ENCODE measurements around the gene CREB1. TPM values are rescaled to one million over a fixed set of nuclear protein-coding genes. Genes with fewer than 3 reads are reported as not detected.

Gene CREB1
- total RNA-seq (2014; rRNA removed; shearing (Covaris generic)): 25.0 and 63.0 TPM in 2 replicates

DNA sequence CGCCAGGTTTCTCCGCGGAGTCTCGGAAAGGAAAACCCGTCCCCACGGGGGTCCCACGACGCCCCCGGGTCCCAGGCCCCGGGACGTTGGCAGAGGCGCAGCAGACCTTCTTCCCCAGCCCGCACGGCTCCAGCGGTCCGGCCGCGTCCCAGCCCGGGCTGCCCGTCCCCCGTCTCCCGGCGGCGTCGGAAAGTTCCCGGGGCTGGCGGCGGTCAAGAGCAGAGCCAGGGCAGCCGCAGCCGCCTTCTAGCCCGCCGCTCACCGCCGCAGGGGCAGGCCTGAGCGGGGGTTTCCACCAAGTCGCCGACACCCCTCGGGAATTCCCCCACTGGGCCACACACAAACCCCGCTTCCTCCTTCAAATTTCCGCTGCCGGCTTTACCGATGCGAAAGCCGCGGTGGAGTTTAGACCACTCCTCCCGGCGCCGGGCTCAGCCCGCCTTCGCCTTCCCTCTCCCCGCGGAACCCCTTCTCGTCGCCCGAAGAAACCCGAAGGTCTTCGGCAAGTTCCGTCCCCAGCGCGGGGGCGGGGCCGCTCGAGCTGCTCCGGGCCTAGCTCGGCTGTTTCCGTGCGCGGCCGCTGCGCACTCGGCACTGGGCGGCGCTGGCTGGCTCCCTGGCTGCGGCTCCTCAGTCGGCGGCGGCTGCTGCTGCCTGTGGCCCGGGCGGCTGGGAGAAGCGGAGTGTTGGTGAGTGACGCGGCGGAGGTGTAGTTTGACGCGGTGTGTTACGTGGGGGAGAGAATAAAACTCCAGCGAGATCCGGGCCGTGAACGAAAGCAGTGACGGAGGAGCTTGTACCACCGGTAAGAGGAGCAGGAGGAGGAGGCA lies at the start of gene CREB1:
CREB1 (plus strand) TSS at position 633 of the 830 bp plus-strand sequence. CDS start 25,674 bp downstream, outside the sequence.
- peak within 1 kb of the TSS; percentile 99 for H3K27ac ChIP-seq
- H3K4me1 ChIP-seq (replicated peaks): peaks cover 37% of the 10 kb centered on the region
- no peaks in the 10 kb centered on the region for H3K27me3 ChIP-seq (replicated peaks)
- DNase-seq (ENCODE audit: low read depth in 1 of 2, low spot score in 2 of 2): peak; percentile 99 to 100
- H3K9me3 ChIP-seq (replicated peaks): no peaks in the 10 kb centered on the region
- peak within 1 kb of the TSS; percentile 77 for H3K4me3 ChIP-seq
- peaks cover 34% of the 10 kb centered on the region for H3K36me3 ChIP-seq

DNA sequence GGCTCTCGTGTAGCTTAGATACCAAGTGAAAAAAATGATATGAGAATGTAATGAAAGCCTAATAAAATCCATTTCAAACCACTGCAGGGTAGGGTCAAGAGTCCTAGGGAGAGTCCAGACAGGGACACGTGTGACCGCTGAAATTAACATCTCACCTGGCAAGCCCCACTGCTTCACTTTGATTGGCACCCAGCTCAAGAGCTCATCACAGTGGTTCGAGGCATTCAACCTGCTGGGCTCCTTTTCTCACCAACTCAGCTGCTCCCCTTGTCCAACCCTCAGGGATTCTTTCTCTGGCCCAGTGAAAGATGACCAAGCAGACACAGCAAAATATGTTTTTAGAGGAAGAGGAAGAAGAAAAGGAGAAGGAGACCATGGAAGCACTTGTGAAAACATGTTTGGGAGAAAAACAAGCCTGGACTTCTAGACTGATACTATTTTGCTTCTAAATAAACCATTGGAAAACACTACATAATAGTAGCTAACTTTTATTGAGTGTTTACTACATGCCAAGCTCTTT lies 49.2 kb upstream of the CREB1 start:
- Histone ChIP-seq H3K9me3 (replicated peaks) (no peaks in the 10 kb centered on the region), H3K27me3 (replicated peaks) (no peaks in the 10 kb centered on the region), H3K4me3 (no peak overlapping the region), H3K4me1 (replicated peaks) (peaks cover 31% of the 10 kb centered on the region), H3K27ac (no peak overlapping the region), H3K36me3 (no peaks in the 10 kb centered on the region)
- no peak for DNase-seq (ENCODE audit: low read depth in 1 of 2, low spot score in 2 of 2)

DNA sequence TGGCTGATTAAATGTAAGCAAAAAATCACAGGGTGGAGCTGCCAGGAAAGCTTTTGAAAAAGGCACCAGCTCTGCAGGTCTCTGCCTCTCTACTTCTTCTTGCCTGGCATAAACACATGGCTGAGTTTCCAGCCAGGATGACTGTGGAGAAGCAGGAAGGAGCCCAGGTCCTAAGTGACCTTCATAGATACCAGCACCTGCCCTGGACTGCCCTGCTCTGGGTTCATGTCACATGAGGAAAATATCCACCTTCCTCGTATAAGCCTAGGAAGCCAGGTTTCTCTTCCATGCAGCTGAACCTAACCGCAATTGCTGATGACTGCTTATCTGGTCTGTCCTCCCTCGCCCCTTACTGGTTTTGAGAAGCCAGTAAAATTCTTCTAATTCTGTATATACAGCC lies 47.8 kb upstream of the CREB1 start:
- H3K27me3 ChIP-seq (replicated peaks): no peaks in the 10 kb centered on the region
- H3K27ac ChIP-seq: no peak overlapping the region
- H3K9me3 ChIP-seq (replicated peaks): no peaks in the 10 kb centered on the region
- H3K36me3 ChIP-seq: no peaks in the 10 kb centered on the region
- peaks cover 30% of the 10 kb centered on the region for H3K4me1 ChIP-seq (replicated peaks)
- H3K4me3 ChIP-seq: no peak overlapping the region
- DNase-seq (ENCODE audit: low read depth in 1 of 2, low spot score in 2 of 2): no peak

DNA sequence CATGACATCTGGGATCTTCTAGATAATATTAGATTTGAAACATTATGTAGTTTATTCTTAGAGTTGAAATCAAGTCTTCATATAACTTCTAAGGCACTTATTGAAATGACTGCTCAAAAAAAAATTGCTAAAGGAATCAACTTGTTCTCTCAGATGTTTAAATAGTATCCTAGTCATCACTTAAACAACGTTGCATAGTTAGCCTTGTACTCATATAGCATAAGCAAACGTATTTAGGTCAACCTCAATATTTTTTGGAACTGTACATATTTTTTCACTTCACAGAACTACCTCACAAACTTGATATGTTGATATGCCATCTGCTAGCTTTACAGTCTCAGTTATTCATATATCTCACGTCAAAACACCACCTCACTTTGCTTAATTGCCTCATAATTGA lies 47.1 kb upstream of the CREB1 start:
- Histone ChIP-seq H3K9me3 (replicated peaks) (no peaks in the 10 kb centered on the region), H3K27ac (no peak overlapping the region), H3K36me3 (no peaks in the 10 kb centered on the region), H3K4me3 (no peak overlapping the region), H3K27me3 (replicated peaks) (no peaks in the 10 kb centered on the region), H3K4me1 (replicated peaks) (peaks cover 34% of the 10 kb centered on the region)
- DNase-seq (ENCODE audit: low read depth in 1 of 2, low spot score in 2 of 2): no peak

GRCh38 chr2:207483066-207483465 lies 46.7 kb upstream of the CREB1 start:
- no peak overlapping the region for H3K27ac ChIP-seq

DNA sequence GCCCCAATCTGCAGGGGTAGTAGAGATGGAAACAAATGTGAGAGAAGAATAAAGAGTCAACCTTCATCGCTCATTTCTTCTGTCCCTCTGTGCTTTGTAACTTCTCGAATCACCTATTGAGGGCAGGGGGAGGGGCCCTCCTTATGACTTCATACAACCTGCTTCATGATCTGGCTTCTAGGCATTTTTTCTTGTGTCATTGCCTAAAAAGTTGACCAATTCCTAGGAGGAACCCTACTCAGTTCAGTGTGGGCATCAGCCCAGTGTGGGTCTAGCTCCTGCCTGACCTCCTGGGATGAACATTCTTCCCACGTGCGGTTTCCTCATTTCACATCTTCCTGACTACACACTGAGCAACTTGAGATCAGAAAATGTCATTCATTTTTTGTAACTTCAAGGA lies 46.3 kb upstream of the CREB1 start:
- Histone ChIP-seq H3K4me3 (no peak overlapping the region), H3K27ac (no peak overlapping the region), H3K9me3 (replicated peaks) (no peaks in the 10 kb centered on the region), H3K27me3 (replicated peaks) (no peaks in the 10 kb centered on the region), H3K4me1 (replicated peaks) (peaks cover 43% of the 10 kb centered on the region), H3K36me3 (no peaks in the 10 kb centered on the region)
- no peak for DNase-seq (ENCODE audit: low read depth in 1 of 2, low spot score in 2 of 2)

More at GRCh38 chr2:207483066-207483465, 46.7 kb upstream of the CREB1 start:
- H3K9me3 ChIP-seq (replicated peaks): no peaks in the 10 kb centered on the region
- DNase-seq (ENCODE audit: low read depth in 1 of 2, low spot score in 2 of 2): no peak
- no peaks in the 10 kb centered on the region for H3K27me3 ChIP-seq (replicated peaks)
- H3K4me1 ChIP-seq (replicated peaks): peaks cover 39% of the 10 kb centered on the region
- no peaks in the 10 kb centered on the region for H3K36me3 ChIP-seq
- H3K4me3 ChIP-seq: no peak overlapping the region

DNA sequence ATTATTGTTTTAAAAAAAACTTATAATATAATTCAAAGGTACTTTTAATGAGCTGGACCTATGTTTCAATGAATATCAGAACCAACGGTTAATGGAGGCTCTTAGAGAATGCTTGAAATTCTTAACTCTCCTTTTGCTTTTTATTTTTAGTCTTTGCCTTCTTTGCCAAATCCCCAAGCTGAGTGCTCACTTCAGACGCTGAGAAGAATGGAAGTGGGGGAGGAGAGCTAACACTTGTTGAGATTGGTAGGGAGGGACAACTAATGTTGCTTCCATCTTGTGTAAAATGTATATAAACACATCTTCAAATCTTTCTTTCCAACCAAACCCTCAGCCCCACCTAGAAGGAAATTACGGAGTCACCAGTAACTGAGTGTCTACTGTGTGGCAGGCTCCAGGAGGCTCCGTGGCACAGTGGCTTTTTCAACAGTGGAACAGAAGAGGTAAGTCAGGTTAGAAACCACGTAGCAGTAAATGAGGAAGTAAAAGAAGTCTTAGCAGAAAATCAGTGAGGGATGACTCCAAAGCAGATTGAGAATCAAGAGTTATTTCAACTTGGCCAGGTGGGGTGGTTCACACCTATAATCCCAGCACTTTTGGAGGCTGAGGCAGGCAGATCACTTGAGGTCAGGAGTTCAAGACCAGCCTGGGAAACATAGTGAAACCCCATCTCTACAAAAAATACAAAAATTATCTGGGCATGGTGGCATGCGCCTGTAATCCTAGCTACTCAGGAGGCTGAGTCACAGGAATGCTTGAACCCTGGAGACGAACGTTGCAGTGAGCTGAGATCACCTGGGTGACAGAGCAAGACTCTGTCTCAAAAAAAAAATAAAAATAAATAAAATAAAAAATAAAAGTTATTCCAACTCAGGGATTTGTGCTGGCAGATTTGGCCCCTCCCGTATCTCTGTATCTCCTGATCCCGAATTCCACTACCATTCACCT lies 45.0 kb upstream of the CREB1 start:
- Histone ChIP-seq H3K9me3 (replicated peaks) (no peaks in the 10 kb centered on the region), H3K27ac (no peak overlapping the region), H3K4me1 (replicated peaks) (peaks cover 38% of the 10 kb centered on the region), H3K4me3 (no peak overlapping the region), H3K27me3 (replicated peaks) (no peaks in the 10 kb centered on the region), H3K36me3 (no peaks in the 10 kb centered on the region)
- DNase-seq (ENCODE audit: low read depth in 1 of 2, low spot score in 2 of 2): no peak

DNA sequence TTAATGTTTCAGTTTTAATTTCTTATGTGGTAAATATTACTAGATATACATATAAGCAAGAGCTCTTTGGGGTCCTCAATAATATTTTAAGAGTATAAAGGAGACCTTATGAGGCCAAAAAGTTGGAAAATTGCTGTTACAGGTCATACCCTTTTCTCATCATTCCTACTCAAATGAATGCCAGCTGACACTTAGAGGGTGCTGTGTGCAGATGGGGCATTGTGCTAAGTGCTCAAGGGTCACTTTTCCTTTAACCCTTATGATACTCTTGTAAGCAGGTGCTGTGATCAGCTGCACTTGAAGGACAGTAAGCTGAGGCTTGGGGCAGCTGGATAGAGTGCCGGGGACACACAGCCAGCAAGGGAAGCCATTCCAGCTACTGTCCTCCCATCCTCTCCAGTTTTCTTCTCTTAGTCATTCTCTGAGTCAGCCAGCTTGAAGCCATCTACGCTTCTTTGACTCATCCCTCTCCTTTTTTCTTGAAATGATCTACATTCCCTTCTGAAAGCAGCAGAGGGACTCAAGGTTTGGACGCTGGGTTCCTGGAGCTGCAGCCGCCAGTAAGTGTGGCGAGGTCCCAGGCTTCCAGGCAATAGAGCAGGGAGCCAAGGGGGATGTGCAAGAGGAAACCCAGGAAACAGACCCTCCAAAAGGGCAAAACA lies 42.0 kb upstream of the CREB1 start:
- Histone ChIP-seq H3K4me1 (replicated peaks) (peaks cover 31% of the 10 kb centered on the region), H3K4me3 (no peak overlapping the region), H3K9me3 (replicated peaks) (no peaks in the 10 kb centered on the region), H3K27me3 (replicated peaks) (no peaks in the 10 kb centered on the region), H3K27ac (peak overlapping the region; percentile 66), H3K36me3 (no peaks in the 10 kb centered on the region)
- DNase-seq (ENCODE audit: low read depth in 1 of 2, low spot score in 2 of 2): peak; percentile 81 to 90

DNA sequence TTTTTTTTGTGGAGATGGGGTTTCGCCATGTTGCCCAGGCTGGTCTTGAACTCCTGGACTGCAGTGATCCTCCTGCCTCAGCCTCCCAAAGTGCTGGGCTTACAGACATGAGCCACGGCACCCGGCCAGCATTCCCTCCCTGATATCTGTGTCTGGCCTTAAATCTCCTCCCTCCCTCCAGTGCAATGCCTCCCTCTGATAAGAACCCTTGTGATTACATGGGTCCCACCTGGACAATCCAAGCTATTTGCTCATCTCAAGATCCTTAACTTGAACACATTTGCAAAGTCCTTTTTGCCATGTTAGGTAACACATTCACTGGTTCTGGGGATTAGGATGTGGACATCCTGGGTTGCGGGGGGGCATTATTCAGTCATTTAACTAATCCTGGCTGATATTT lies 40.5 kb upstream of the CREB1 start:
- no peak for DNase-seq (ENCODE audit: low read depth in 1 of 2, low spot score in 2 of 2)

DNA sequence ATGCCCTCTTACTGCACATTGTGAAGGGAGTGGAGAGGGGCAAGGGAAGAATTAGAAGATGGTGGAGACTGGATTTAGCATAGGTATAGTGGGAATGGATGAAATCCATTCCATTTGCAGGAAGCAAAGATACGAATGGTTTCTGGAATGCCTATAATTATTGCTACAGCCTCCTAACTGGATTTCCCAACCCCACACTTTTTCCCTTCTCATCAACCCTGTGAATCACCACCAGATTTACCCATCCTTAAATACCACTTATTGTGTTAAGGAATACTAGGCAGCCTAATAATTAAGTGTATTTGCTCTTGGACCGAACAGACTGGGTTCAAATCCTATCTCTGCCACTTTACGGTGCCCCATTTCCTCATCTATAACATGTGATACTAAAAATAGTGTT lies 39.3 kb upstream of the CREB1 start:
- Histone ChIP-seq H3K27ac (no peak overlapping the region), H3K4me1 (replicated peaks) (peaks cover 18% of the 10 kb centered on the region), H3K9me3 (replicated peaks) (no peaks in the 10 kb centered on the region), H3K36me3 (no peaks in the 10 kb centered on the region), H3K4me3 (no peak overlapping the region), H3K27me3 (replicated peaks) (no peaks in the 10 kb centered on the region)
- DNase-seq (ENCODE audit: low read depth in 1 of 2, low spot score in 2 of 2): no peak

More for the DNA sequence above, 40.5 kb upstream of the CREB1 start:
- H3K9me3 ChIP-seq (replicated peaks): no peaks in the 10 kb centered on the region
- no peak overlapping the region for H3K4me3 ChIP-seq
- H3K27ac ChIP-seq: no peak overlapping the region
- no peaks in the 10 kb centered on the region for H3K36me3 ChIP-seq
- H3K27me3 ChIP-seq (replicated peaks): no peaks in the 10 kb centered on the region
- peaks cover 24% of the 10 kb centered on the region for H3K4me1 ChIP-seq (replicated peaks)

DNA sequence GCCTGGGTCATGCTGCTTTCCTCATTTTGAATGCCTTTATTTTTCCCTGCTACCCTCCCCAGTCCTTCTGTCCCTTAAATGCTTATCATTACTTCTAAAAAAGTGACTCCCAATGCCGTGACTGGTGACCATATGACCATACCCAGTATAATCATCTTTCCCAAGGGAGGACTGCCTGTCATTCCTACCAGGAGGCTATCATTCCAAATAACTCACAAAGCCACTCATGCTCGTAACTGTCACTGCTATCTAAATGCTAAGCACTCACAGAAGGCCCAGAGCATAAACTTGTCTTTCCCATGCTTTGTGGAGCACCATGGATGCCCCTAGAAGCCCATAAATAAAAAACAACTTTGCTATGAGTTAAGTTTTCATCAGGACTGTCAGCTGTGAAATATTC lies 38.7 kb upstream of the CREB1 start:
- no peak overlapping the region for H3K4me3 ChIP-seq
- H3K27me3 ChIP-seq (replicated peaks): no peaks in the 10 kb centered on the region
- DNase-seq (ENCODE audit: low read depth in 1 of 2, low spot score in 2 of 2): no peak
- H3K4me1 ChIP-seq (replicated peaks): peaks cover 18% of the 10 kb centered on the region
- H3K9me3 ChIP-seq (replicated peaks): no peaks in the 10 kb centered on the region
- no peaks in the 10 kb centered on the region for H3K36me3 ChIP-seq
- no peak overlapping the region for H3K27ac ChIP-seq

- no peaks in the 10 kb centered on the region for H3K27me3 ChIP-seq (replicated peaks)
- no peak overlapping the region for H3K4me3 ChIP-seq
- H3K4me1 ChIP-seq (replicated peaks): peaks cover 18% of the 10 kb centered on the region
- no peak for DNase-seq (ENCODE audit: low read depth in 1 of 2, low spot score in 2 of 2)
- no peak overlapping the region for H3K27ac ChIP-seq
- no peaks in the 10 kb centered on the region for H3K36me3 ChIP-seq
- H3K9me3 ChIP-seq (replicated peaks): no peaks in the 10 kb centered on the region
Measured at GRCh38 chr2:207491956-207492355, 37.8 kb upstream of the CREB1 start.

- H3K4me1 ChIP-seq (replicated peaks): peaks cover 15% of the 10 kb centered on the region
- no peak for DNase-seq (ENCODE audit: low read depth in 1 of 2, low spot score in 2 of 2)
- no peak overlapping the region for H3K27ac ChIP-seq
- no peaks in the 10 kb centered on the region for H3K27me3 ChIP-seq (replicated peaks)
- no peaks in the 10 kb centered on the region for H3K36me3 ChIP-seq
- no peak overlapping the region for H3K4me3 ChIP-seq
- no peaks in the 10 kb centered on the region for H3K9me3 ChIP-seq (replicated peaks)
Measured at GRCh38 chr2:207492461-207492860, 37.3 kb upstream of the CREB1 start.

All from SJSA1 (cell line).